Transverse colon (tissue), 4 donors: ENCODE data around the gene FXYD5. TPM values are rescaled to one million over a fixed set of nuclear protein-coding genes. Genes with fewer than 3 reads are reported as not detected.
"Not testable (repeated sequence)": the region's sequence is repeated elsewhere in the genome, so short reads cannot be mapped to it uniquely, and the experiment has no call there.

ENCODE experiments used
- DNase-seq: peaks from one replicate; pipeline ENCODE4 v3.0.0-alpha.2; 2019
- H3K27ac ChIP-seq, 4 donors: fragments of 200-600 bp; sonication (generic); 2 replicates each; pipeline ENCODE4 v1.5.1; 2016 to 2018; ENCODE audit warnings: inconsistent platforms in 4 of 4
- H3K27me3 ChIP-seq: fragments of 200-600 bp; sonication (generic); 2 replicates; pipeline ENCODE4 v1.5.1; 2017; ENCODE audit warnings: inconsistent platforms
- H3K36me3 ChIP-seq, 4 donors: fragments of 200-600 bp; sonication (generic); 2 replicates each; pipeline ENCODE4 v1.5.1; 2017 to 2019; ENCODE audit warnings: inconsistent platforms in 4 of 4
- H3K4me1 ChIP-seq, 4 donors: fragments of 200-600 bp; sonication (generic); 2 replicates each; pipeline ENCODE4 v1.5.1; 2017 to 2020; ENCODE audit warnings: inconsistent platforms in 4 of 4
- H3K4me3 ChIP-seq, 4 donors: fragments of 200-600 bp; sonication (generic); 1 replicate in 1 of 4; 2 replicates in 3 of 4; pipeline versions ENCODE4 v1.5.1 to v1.6.1; 2017 to 2019; ENCODE audit warnings: inconsistent platforms in 4 of 4
- H3K9me3 ChIP-seq, 2 donors: fragments of 200-600 bp; sonication (generic); 2 replicates each; pipeline ENCODE4 v1.5.1; 2017 to 2019; ENCODE audit warnings: inconsistent platforms in 2 of 2
- EP300 ChIP-seq: sonication (generic); formaldehyde crosslinking; IDR thresholded peaks from one replicate; pipeline ENCODE4 v1.6.1; 2017; ENCODE audit warnings: antibody characterized with exemption, low read depth
- POLR2A ChIP-seq: fragments of 450-650 bp; IDR thresholded peaks from one replicate; pipeline ENCODE4 v1.6.1; 2016; ENCODE audit warnings: antibody characterized with exemption, mild to moderate bottlenecking, moderate library complexity
- POLR2AphosphoS5 ChIP-seq, 3 donors: sonication (generic); formaldehyde crosslinking; IDR thresholded peaks; one replicate each; pipeline ENCODE4 v1.6.1; 2016; ENCODE audit warnings: antibody characterized with exemption in 3 of 3
- WGBS, 2 donors: methylation state at CpG; one replicate each; pipeline ENCODE4 v1.1.5; 2018; ENCODE audit warnings: low coverage in 1 of 2; 5-methylcytosine and 5-hydroxymethylcytosine counted together
- in situ Hi-C, 4 donors: fragments of 200-750 bp; cut with MboI; loops; one replicate each; pipeline versions ENCODE4 v1.15.0 to v1.15.1; 2017; ENCODE audit warnings: low sequenced_read_pairs in 3 of 4, low pct_ligation_motif_present in 1 of 4, low pct_unique_long_range_greater_than_20kb in 1 of 4
- intact Hi-C: fragments of 100-400 bp; cut with DNase I; formaldehyde crosslinking; loops from one replicate; pipeline ENCODE4 v1.15.1; 2023; ENCODE audit warnings: low total_unique reads
- total RNA-seq, 4 donors: library from RNA; depleted of rRNA; stranded (reverse); fragments of >200 nt; gene quantifications; one replicate each; pipeline ENCODE4 v1.1.0, GENCODE V29; 2016
- TF ChIP-seq, protein P1 (sequence below), 5 experiments: fragments of 200-600 bp in 3 of 5; fragments of 450-650 bp in 2 of 5; sonication (generic) in 3 of 5; IDR thresholded peaks; 1 replicate in 2 of 5; 2 replicates in 3 of 5; pipeline ENCODE4 v1.5.1; 2016 to 2017; ENCODE audit warnings: antibody characterized with exemption in 5 of 5, inconsistent platforms in 3 of 5, mild to moderate bottlenecking in 2 of 5, moderate library complexity in 1 of 5

Gene FXYD5
- total RNA-seq, 4 donors from 2014 or later, result 2.0 to 57.2 (median 15.1) TPM

DNA sequence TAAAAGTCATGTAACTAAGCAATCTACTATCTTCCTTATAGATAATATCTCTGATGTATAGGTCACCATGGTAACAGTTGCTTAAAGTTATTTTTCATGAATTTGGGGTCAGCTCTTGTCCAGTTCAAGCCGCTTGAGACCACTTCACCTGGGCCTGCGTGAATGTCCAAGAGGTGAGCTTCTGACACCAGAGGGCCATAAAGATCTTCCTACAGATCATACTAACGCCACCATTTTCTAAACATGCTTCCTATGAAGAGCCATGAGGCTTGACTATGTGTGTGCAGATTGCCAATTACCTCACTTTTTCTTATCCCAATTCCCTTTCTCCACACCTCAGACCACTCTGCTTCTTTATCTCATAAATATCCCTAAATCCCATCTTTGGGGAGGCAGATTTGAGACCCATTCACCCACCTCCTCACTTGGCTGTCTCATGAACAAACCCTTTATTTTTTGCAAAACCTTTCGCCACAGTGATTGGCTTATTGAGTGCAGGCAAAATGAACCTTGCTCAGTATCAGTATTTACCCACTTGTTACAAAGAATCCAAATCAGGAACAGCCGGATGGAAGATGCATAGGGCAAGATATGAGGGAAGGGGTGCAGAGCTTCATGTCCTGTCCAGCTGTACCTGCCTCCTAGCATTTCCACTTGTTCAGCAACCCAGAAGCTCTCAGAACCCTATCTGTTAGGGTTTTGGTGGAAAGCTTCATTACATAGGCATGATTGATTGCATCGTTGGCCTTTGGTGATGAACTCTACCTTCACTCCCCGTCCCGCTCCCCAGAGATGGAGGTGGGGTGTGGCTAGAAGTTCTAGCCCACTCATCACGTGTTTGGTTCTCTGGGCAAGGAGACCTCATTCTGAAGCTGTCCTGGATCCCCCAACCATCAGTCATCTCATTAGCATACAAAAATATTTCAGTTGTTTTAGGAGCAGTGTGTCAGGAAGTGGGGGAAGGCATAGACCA lies 39.8 kb downstream of the FXYD5 start:
- Histone ChIP-seq H3K27me3 (peaks cover 13% of the 10 kb centered on the region), H3K36me3 (no peaks in the 10 kb centered on the region), H3K27ac (no peak overlapping the region), H3K9me3 (no peaks in the 10 kb centered on the region), H3K4me1 (no peaks in the 10 kb centered on the region), H3K4me3 (no peak overlapping the region)
- TF ChIP-seq EP300 (no peak), POLR2A (no peak)
- in situ Hi-C loops, result no loop called here
- 77 to 81% methylated on average over 4 to 9 of the region's 9 CpGs for WGBS, 2 donors
- intact Hi-C loops, result no loop called here
- DNase-seq, result no peak

DNA sequence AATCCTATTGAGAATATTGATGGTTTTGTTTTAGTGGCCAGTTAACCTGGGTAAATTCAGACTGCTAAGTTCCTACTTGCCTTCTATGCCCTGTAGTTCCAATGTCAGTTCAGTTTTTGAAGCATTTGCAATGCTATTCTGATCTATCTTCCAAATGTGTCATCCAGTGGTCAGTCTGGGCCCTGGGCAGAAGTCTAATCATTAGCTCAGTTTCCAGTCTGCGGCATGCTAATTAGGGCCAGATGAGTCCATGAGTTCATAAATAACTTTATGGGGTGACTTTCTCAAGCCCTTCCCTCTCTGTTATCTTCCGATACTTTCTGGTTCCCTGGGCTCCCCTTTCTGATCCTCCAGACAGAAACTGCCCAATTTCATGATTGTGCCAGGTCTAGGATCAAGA lies 41.3 kb downstream of the FXYD5 start:
- Histone ChIP-seq H3K9me3 (no peaks in the 10 kb centered on the region), H3K4me1 (no peaks in the 10 kb centered on the region), H3K27ac (no peak overlapping the region), H3K36me3 (no peaks in the 10 kb centered on the region), H3K27me3 (peaks cover 1% of the 10 kb centered on the region), H3K4me3 (no peak overlapping the region)
- TF ChIP-seq EP300, result no peak
- TF ChIP-seq, protein P1, sequence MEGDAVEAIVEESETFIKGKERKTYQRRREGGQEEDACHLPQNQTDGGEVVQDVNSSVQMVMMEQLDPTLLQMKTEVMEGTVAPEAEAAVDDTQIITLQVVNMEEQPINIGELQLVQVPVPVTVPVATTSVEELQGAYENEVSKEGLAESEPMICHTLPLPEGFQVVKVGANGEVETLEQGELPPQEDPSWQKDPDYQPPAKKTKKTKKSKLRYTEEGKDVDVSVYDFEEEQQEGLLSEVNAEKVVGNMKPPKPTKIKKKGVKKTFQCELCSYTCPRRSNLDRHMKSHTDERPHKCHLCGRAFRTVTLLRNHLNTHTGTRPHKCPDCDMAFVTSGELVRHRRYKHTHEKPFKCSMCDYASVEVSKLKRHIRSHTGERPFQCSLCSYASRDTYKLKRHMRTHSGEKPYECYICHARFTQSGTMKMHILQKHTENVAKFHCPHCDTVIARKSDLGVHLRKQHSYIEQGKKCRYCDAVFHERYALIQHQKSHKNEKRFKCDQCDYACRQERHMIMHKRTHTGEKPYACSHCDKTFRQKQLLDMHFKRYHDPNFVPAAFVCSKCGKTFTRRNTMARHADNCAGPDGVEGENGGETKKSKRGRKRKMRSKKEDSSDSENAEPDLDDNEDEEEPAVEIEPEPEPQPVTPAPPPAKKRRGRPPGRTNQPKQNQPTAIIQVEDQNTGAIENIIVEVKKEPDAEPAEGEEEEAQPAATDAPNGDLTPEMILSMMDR (IDR thresholded peaks at IDR 0.05), result no peak
- in situ Hi-C loops, result no loop called here
- 70 to 100% methylated on average over 1 to 2 of the region's 2 CpGs for WGBS, 2 donors
- no peak for DNase-seq
- intact Hi-C loops, result no loop called here

DNA sequence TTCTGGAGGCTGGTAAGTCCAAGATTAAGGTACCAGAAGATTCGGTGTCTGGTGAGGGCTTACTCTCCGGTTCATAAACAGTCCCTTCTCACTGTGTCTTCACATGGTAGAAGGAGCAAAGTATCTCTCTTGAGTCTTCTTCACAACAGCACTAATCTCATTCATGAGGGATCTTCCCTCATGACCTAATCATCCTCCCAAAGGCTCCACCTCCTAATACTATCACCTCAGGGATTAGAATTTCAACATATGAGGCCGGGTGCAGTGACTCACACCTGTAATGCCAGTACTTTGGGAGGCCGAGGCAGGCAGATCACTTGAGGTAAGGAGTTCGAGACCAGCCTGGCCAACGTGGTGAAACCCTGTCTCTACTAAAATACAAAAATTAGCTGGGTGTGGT lies 42.3 kb downstream of the FXYD5 start:
- WGBS, 2 donors, result 88 to 100% methylated on average over 4 to 6 of the region's 6 CpGs
- DNase-seq, H3K27ac ChIP-seq: not testable (repeated sequence)

DNA sequence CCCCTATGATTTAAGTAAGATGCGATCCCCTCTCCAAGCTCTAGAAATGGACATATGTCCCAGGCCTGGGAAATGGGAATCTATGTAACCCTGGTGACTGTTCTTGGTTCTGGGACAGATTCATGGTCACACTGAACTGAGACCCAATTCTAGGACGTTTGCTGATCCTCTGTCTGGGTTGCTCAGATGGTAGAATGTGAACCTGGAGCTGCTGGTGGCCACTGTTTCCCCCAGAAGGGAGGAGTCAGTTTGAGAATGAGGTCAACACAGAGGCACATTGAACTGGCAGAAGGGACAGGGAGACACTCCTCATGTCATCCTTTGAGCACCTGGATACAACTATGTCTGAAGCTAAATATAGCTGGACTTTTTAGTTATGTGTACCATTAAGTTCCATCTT lies 44.9 kb downstream of the FXYD5 start:
- Histone ChIP-seq H3K4me3 (no peak overlapping the region), H3K27me3 (no peaks in the 10 kb centered on the region), H3K27ac (no peak overlapping the region), H3K9me3 (no peaks in the 10 kb centered on the region), H3K36me3 (no peaks in the 10 kb centered on the region), H3K4me1 (peaks cover 0 to under 1% (median 0%) of the 10 kb centered on the region in 4 donors)
- intact Hi-C loops (no loop called here), in situ Hi-C loops (no loop called here)
- TF ChIP-seq, protein P1 (IDR thresholded peaks at IDR 0.05), result no peak
- TF ChIP-seq EP300 (no peak), POLR2AphosphoS5 (IDR thresholded peaks at IDR 0.05) (no peak), POLR2A (no peak)
- DNase-seq, result no peak
- WGBS, 2 donors, result 78% methylated on average over 2 of the region's 2 CpGs; no CpG with 5 or more reads in 1 of the 2 donors

More for the DNA sequence above, 42.3 kb downstream of the FXYD5 start:
- H3K27me3 ChIP-seq, H3K4me1 ChIP-seq, H3K9me3 ChIP-seq, H3K36me3 ChIP-seq, in situ Hi-C loops, H3K4me3 ChIP-seq, intact Hi-C loops: not testable (repeated sequence)

DNA sequence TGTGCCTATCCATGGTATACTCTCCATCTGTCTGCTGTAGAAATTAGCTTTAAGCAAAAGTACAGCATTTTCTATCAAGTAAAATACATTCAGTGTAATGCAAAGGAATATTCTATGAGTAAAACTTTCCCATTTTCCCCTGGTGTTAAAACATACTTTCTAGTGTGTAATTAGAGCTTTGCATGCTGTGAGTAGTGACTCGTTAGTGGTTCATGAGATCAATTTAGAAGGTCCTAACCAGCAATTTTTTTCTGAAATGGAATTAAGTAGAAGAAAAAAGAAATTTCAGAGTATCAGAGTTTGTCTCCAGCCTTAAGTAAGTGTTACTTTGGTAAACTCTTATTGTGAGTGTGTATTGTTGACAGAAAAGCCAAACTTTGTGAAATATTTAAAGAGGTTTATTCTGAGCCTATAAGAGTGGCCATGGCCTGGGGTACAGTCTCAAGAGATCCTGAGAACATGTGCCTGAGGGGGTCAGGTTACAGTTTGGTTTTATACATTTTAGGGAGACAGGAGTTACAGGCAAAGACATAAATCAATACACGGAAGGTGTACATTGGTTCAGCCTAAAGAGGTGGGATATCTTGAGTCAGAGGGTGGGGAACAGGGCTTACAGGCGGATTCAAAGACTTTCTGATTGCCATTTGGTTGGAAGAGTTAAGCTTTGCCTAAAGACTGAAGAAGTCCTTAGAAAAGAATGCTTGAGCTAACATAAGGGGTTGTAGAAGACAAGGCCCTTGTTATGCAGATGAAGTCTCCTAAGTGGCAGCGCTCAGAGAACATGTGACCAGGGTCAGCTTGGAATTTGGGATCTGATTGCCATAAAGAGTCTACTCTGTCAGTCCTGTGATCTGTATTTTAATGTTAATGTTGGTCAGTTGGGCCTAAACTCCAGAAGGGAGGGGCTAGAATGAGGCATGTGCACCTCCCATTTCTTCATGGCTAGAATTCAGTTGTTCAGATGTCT lies 48.5 kb downstream of the FXYD5 start:
- no peak for TF ChIP-seq POLR2A
- TF ChIP-seq POLR2AphosphoS5 (IDR thresholded peaks at IDR 0.05), result no peak
- TF ChIP-seq, protein P1 (IDR thresholded peaks at IDR 0.05), result no peak
- no peak for TF ChIP-seq EP300
- Histone ChIP-seq H3K36me3 (no peaks in the 10 kb centered on the region), H3K4me3 (no peak overlapping the region), H3K9me3 (no peaks in the 10 kb centered on the region), H3K4me1 (peaks cover 0 to 26% (median 0%) of the 10 kb centered on the region in 4 donors), H3K27ac (no peak overlapping the region), H3K27me3 (no peaks in the 10 kb centered on the region)
- WGBS, 2 donors, result 80 to 81% methylated on average over 4 of the region's 4 CpGs
- no peak for DNase-seq
- intact Hi-C loops, result no loop called here
- in situ Hi-C loops, result no loop called here
